ENCODE data around the gene DUSP15.
A peak's percentile ranks its signal among the peaks of the same experiment; 100 is the strongest.

DUSP15 gene

GRCh38 chr20:31907046-31907445 is 36.7 kb upstream of the DUSP15 start:
- H3K9me3 Mint-ChIP-seq = no peaks in the 10 kb centered on the region
- no peak overlapping the region for H3K4me3 Mint-ChIP-seq
- no peaks in the 10 kb centered on the region for H3K4me1 Mint-ChIP-seq
- no peaks in the 10 kb centered on the region for H3K27me3 Mint-ChIP-seq
- H3K27ac Mint-ChIP-seq = no peak overlapping the region
- no peaks in the 10 kb centered on the region for H3K36me3 Mint-ChIP-seq
- DNase-seq (ENCODE audit: low spot score in 2 of 2) (no peak), ATAC-seq (ENCODE audit: low read depth) (no peak)

DNA sequence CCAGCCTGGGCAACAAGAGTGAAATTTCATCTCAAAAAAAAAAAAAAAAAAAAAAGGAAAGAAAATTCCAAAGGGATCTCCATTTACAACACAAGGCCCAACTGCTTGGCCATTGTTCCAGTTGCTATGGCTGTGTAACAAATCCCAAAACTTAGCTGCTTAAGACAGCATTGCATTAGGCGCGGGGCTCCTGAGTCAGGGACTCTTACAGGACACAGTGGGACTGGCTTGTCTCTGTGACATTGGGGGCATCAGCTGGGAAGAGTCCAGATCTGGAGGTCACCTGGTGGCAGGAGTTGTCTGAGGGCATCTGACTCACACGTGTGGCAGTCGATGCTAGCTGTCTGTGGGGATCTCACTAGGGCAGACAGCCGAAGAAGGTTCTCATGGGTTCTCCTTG is 35.7 kb upstream of the DUSP15 start:
- H3K27ac Mint-ChIP-seq = no peak overlapping the region
- H3K9me3 Mint-ChIP-seq = no peaks in the 10 kb centered on the region
- DNase-seq (ENCODE audit: low spot score in 2 of 2) (no peak), ATAC-seq (ENCODE audit: low read depth) (no peak)
- no peaks in the 10 kb centered on the region for H3K27me3 Mint-ChIP-seq
- H3K36me3 Mint-ChIP-seq = no peaks in the 10 kb centered on the region
- no peak overlapping the region for H3K4me3 Mint-ChIP-seq
- H3K4me1 Mint-ChIP-seq = no peaks in the 10 kb centered on the region

DNA sequence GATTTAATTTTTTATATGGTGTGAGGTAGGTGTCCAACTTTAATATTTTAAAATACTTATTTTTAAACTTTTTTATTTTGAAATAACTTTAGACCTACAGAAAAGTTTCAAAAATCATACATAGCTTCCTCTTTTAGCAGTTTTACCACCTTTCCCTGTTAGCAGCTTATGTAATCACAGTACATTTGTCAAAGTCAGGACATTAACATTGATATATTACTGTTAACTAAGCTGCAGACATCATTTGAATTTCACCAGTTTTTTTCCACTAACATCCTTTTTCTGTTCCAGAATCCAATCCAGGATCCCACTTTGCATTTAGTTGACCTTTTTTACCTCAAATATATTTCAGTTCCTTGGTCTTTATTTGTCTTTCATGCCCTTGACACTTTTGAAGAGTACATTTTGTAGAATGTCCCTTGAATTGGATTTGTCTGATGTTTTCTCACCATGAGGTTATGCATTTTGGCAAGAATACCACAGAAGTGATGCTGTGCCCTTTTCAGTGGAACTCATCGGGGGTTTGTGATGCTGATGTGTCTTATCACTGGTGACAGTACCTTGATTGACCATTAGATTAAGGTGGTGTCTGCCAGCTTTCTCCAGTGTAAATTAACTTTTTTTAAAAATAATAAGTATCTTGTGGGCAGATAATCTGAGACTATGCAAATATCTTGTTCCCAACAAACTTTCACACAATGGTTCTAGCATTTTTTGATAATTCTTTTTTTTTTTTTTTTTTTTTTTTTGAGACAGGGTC is 33.5 kb upstream of the DUSP15 start:
- Mint-ChIP-seq H3K27me3 (no peaks in the 10 kb centered on the region), H3K36me3 (no peaks in the 10 kb centered on the region), H3K9me3 (no peaks in the 10 kb centered on the region), H3K4me1 (no peaks in the 10 kb centered on the region), H3K4me3 (no peak overlapping the region), H3K27ac (no peak overlapping the region)
- no peak for ATAC-seq (ENCODE audit: low read depth)
- no peak for DNase-seq (ENCODE audit: low spot score in 2 of 2)

DNA sequence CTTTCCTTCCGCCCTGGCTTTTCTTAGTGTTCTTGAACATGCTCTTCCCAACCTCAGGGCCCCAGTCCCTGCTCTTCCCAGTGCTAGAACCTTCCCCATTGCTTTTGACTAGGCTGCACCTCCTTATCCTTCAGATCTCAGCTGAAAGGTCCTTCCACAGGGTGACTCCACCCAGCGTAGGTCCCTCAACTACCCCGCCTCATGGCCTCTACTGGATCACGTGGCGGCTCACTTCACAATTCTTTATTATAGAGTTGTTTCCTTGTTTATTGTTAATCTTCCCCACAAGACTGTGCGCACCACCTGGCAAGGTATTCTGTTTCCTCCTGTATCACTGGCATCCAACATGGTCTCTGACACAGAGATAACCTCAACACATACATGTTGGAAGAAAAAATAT is 31.3 kb upstream of the DUSP15 start:
- Mint-ChIP-seq H3K27ac (no peak overlapping the region), H3K9me3 (no peaks in the 10 kb centered on the region), H3K4me3 (no peak overlapping the region), H3K36me3 (no peaks in the 10 kb centered on the region), H3K4me1 (no peaks in the 10 kb centered on the region), H3K27me3 (no peaks in the 10 kb centered on the region)
- no peak for ATAC-seq (ENCODE audit: low read depth)
- no peak for DNase-seq (ENCODE audit: low spot score in 2 of 2)

GRCh38 chr20:31897541-31897940 is 27.2 kb upstream of the DUSP15 start:
- no peaks in the 10 kb centered on the region for H3K27me3 Mint-ChIP-seq
- H3K36me3 Mint-ChIP-seq = no peaks in the 10 kb centered on the region
- ATAC-seq (ENCODE audit: low read depth) = no peak
- H3K9me3 Mint-ChIP-seq = no peaks in the 10 kb centered on the region
- no peak for DNase-seq (ENCODE audit: low spot score in 2 of 2)
- H3K4me1 Mint-ChIP-seq = peaks cover 5% of the 10 kb centered on the region
- H3K27ac Mint-ChIP-seq = peak overlapping the region; percentile 78
- no peak overlapping the region for H3K4me3 Mint-ChIP-seq

DNA sequence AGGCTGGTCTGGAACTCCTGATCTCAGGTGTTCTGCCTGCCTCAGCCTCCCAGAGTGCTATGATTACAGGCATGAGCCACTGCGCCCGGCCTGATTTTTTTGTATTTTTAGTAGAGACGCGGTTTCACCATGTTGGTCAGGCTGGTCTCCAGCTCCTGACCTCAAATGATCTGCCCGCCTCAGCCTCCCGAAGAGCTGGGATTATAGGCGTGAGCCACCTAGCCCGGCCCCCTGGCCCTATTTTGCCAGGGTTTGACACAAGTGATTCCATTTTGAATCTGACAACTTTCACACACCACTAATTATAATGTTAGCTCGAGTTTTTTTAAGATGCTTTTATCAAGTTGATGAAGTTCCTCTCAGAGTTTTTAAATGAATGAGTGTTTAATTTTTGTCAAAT is 25.7 kb upstream of the DUSP15 start:
- peaks cover 5% of the 10 kb centered on the region for H3K4me1 Mint-ChIP-seq
- no peaks in the 10 kb centered on the region for H3K36me3 Mint-ChIP-seq
- peak overlapping the region; percentile 78 for H3K27ac Mint-ChIP-seq
- H3K9me3 Mint-ChIP-seq = no peaks in the 10 kb centered on the region
- no peak overlapping the region for H3K4me3 Mint-ChIP-seq
- ATAC-seq (ENCODE audit: low read depth) (no peak), DNase-seq (ENCODE audit: low spot score in 2 of 2) (no peak)
- no peaks in the 10 kb centered on the region for H3K27me3 Mint-ChIP-seq

- ATAC-seq (ENCODE audit: low read depth) = peak; percentile 100
- peaks cover under 1% of the 10 kb centered on the region for H3K36me3 Mint-ChIP-seq
- H3K4me1 Mint-ChIP-seq = peaks cover 8% of the 10 kb centered on the region
- peaks cover under 1% of the 10 kb centered on the region for H3K9me3 Mint-ChIP-seq
- peak; percentile 56 to 66 for DNase-seq (ENCODE audit: low spot score in 2 of 2)
- H3K4me3 Mint-ChIP-seq = no peak overlapping the region
- peaks cover under 1% of the 10 kb centered on the region for H3K27me3 Mint-ChIP-seq
- peak overlapping the region; percentile 84 for H3K27ac Mint-ChIP-seq
Observed at GRCh38 chr20:31894980-31895675, 24.8 kb upstream of the DUSP15 start.

GRCh38 chr20:31890646-31891045 is 20.3 kb upstream of the DUSP15 start:
- no peak overlapping the region for H3K27ac Mint-ChIP-seq

DNA sequence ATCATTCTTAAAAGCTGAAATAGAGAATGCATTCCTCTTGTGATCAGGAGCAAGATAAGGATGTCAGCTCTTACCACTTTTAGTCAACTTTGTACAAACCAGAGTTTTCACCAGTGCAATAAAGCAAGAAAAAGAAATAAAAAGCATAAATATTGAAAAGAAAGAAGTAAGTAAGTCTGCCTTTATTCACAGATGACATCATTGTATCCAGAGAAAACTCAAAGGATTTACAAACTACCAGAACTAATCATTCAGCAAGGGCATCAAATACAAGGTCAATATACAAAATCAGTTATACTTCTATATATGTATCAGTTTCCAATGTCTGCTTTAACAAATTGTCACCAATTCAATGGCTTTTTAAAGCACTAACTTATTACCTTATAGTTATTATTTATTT is 13.5 kb upstream of the DUSP15 start:
- Mint-ChIP-seq H3K27ac (no peak overlapping the region), H3K36me3 (no peaks in the 10 kb centered on the region), H3K4me3 (no peak overlapping the region), H3K4me1 (peaks cover 2% of the 10 kb centered on the region), H3K9me3 (no peaks in the 10 kb centered on the region), H3K27me3 (peaks cover 2% of the 10 kb centered on the region)
- no peak for DNase-seq (ENCODE audit: low spot score in 2 of 2)
- no peak for ATAC-seq (ENCODE audit: low read depth)

More at GRCh38 chr20:31890646-31891045, 20.3 kb upstream of the DUSP15 start:
- no peak overlapping the region for H3K4me3 Mint-ChIP-seq
- ATAC-seq (ENCODE audit: low read depth) (no peak), DNase-seq (ENCODE audit: low spot score in 2 of 2) (no peak)
- H3K9me3 Mint-ChIP-seq = peaks cover 3% of the 10 kb centered on the region
- H3K4me1 Mint-ChIP-seq = peaks cover 12% of the 10 kb centered on the region
- peaks cover 2% of the 10 kb centered on the region for H3K36me3 Mint-ChIP-seq
- peaks cover 3% of the 10 kb centered on the region for H3K27me3 Mint-ChIP-seq

DNA sequence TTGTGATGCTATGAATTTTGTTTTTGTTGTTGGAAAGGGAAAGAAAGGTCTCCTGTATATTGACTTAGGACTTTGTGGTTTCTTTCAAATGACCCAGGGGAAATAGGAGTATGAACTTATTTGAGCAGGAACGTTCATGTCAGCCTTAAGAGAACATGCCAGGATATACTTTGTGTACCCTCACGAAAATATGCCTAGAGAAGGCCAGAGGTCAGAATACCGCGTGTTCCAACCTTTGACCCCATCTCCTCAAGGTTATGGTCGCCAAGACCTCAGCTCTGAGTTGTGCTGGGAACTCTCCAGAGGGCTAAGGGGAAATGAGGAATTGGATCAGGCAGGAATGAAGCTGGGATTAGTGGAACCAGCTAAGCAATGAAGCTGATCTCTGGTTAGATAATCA is 11.6 kb upstream of the DUSP15 start:
- DNase-seq (ENCODE audit: low spot score in 2 of 2) (no peak), ATAC-seq (ENCODE audit: low read depth) (no peak)
- Mint-ChIP-seq H3K4me1 (peaks cover 2% of the 10 kb centered on the region), H3K4me3 (no peak overlapping the region), H3K9me3 (no peaks in the 10 kb centered on the region), H3K27me3 (peaks cover 2% of the 10 kb centered on the region), H3K27ac (no peak overlapping the region), H3K36me3 (no peaks in the 10 kb centered on the region)

DNA sequence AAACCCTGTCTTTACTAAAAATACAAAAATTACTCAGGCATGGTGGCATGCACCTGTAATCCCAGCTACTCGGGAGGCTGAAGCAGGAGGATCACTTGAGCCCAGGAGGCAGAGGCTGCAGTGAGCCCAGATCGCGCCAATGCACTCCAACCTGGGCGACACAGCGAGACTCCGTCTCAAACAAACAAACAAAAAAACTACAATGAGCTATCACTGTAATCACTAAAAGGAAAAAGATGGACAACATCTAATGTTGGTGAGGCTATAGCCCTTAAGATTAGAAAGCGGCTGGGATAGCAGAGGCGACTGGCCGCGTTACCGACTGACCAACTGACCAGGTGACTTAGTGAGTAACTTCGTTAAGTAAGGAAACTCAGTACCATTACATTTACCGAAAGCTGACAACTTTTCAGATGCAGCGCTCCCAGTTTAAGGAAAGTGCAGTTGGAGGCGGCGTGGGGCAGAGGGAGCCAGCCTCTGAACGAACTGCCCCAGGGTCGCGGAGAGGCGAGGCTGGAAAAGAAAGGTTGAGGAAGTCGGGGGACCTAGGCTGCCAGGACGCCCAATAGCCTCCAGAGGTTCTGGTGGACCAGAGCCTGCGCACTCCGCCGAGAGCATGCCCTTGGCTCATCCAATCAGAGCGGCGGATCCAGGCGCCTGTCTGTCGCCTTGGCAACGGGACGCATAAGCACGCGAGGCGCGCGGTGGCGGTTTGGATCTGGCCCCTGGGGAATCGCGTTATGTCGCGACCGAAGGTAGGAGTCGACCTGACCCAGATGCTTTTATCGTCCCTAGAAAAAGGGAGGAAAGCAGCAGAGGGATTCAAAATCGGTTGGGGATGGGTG is 9.0 kb upstream of the DUSP15 start:
- Mint-ChIP-seq H3K4me1 (peaks cover 6% of the 10 kb centered on the region), H3K36me3 (no peaks in the 10 kb centered on the region), H3K4me3 (peak overlapping the region; percentile 90), H3K9me3 (no peaks in the 10 kb centered on the region), H3K27me3 (no peaks in the 10 kb centered on the region), H3K27ac (peak overlapping the region; percentile 85)
- peak; percentile 75 to 77 for DNase-seq (ENCODE audit: low spot score in 2 of 2)
- peak; percentile 90 for ATAC-seq (ENCODE audit: low read depth)

DNA sequence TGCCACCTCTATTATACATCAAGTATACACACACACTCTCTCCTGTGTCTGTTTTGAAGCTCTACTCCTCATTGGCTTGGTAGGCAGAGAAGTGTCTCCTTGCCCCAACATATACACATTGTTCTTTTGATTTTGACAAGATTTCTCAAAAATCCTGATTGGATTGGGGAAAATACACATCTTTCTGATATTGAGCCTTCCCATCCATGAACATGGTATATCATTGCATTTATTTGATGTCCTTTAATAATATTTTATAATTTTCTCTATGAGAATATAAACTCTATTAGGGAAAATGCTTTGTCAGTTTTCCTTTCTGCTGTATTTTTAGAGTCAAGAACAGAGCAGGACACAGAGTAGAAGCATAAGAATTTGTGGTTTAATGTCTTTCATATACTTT is 7.4 kb upstream of the DUSP15 start:
- Mint-ChIP-seq H3K4me3 (no peak overlapping the region), H3K27me3 (peaks cover under 1% of the 10 kb centered on the region), H3K27ac (no peak overlapping the region), H3K9me3 (no peaks in the 10 kb centered on the region), H3K36me3 (no peaks in the 10 kb centered on the region), H3K4me1 (peaks cover 6% of the 10 kb centered on the region)
- ATAC-seq (ENCODE audit: low read depth) (no peak), DNase-seq (ENCODE audit: low spot score in 2 of 2) (no peak)

GRCh38 chr20:31875671-31876070 is 5.3 kb upstream of the DUSP15 start:
- H3K9me3 Mint-ChIP-seq = no peaks in the 10 kb centered on the region
- peaks cover 6% of the 10 kb centered on the region for H3K27me3 Mint-ChIP-seq
- H3K27ac Mint-ChIP-seq = no peak overlapping the region
- H3K4me1 Mint-ChIP-seq = peaks cover 14% of the 10 kb centered on the region
- DNase-seq (ENCODE audit: low spot score in 2 of 2) = no peak
- H3K4me3 Mint-ChIP-seq = no peak overlapping the region
- H3K36me3 Mint-ChIP-seq = no peaks in the 10 kb centered on the region
- no peak for ATAC-seq (ENCODE audit: low read depth)

- Mint-ChIP-seq H3K9me3 (no peaks in the 10 kb centered on the region), H3K27ac (no peak overlapping the region)
Observed at GRCh38 chr20:31872406-31872805, 2.1 kb upstream of the DUSP15 start.

More at GRCh38 chr20:31872406-31872805, 2.1 kb upstream of the DUSP15 start:
- peaks cover 4% of the 10 kb centered on the region for H3K36me3 Mint-ChIP-seq
- H3K27me3 Mint-ChIP-seq = peaks cover 21% of the 10 kb centered on the region
- ATAC-seq (ENCODE audit: low read depth) = no peak
- DNase-seq (ENCODE audit: low spot score in 2 of 2) = no peak
- peaks cover 31% of the 10 kb centered on the region for H3K4me1 Mint-ChIP-seq
- no peak overlapping the region for H3K4me3 Mint-ChIP-seq
